Measurements from ENCODE around the gene TMCO2.

TMCO2 gene

DNA sequence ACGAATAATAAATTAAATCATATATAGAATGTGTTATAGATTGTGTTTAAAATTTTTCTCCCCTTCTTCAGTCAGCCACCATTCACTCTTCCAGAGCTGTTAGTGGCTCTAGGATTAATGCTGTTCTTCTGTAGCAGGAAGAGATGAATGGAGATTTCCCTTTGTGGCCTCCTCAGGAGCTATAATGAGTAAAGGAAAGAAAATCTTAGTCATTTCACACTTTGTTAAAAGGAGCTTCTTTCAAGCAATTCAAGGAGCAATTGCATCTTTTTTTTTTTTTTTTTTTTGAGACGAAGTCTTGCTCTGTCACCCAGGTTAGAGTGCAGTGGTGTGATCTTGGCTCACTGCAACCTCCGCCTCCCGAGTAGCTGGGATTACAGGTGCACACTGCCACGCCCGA lies 23.7 kb upstream of the TMCO2 start:
- DNase-seq (ENCODE audit: low read depth) = no peak
- H3K4me3 ChIP-seq (ENCODE audit: low read length) = no peak overlapping the region
- TF ChIP-seq, protein P1, sequence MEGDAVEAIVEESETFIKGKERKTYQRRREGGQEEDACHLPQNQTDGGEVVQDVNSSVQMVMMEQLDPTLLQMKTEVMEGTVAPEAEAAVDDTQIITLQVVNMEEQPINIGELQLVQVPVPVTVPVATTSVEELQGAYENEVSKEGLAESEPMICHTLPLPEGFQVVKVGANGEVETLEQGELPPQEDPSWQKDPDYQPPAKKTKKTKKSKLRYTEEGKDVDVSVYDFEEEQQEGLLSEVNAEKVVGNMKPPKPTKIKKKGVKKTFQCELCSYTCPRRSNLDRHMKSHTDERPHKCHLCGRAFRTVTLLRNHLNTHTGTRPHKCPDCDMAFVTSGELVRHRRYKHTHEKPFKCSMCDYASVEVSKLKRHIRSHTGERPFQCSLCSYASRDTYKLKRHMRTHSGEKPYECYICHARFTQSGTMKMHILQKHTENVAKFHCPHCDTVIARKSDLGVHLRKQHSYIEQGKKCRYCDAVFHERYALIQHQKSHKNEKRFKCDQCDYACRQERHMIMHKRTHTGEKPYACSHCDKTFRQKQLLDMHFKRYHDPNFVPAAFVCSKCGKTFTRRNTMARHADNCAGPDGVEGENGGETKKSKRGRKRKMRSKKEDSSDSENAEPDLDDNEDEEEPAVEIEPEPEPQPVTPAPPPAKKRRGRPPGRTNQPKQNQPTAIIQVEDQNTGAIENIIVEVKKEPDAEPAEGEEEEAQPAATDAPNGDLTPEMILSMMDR (conservative IDR thresholded peaks at IDR 0.05; ENCODE audit: low read length) = no peak

DNA sequence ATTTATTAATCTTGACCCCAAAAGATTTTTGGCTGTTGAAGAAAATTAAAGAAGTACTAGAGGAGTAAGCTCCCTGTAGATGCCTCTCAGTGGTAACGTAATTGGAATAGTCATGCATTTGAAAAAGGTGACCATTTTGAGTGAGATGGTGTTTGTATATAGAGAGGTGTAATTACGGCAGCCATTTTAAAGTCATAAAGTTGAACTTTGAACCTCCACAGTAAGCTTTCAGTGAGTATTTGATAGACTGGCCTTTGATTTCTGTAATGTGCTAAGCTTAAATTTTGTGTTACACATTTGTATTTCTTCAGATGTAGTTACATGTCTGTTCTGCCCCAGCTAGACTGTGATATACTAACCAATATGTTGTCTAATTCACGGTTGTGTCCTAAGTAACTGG lies 21.5 kb upstream of the TMCO2 start:
- TF ChIP-seq, protein P1 (conservative IDR thresholded peaks at IDR 0.05; ENCODE audit: low read length) = no peak
- DNase-seq (ENCODE audit: low read depth) = no peak
- no peak overlapping the region for H3K4me3 ChIP-seq (ENCODE audit: low read length)

GRCh38 chr1:40232444-40232843 lies 15.3 kb upstream of the TMCO2 start:
- H3K4me3 ChIP-seq (ENCODE audit: low read length) = no peak overlapping the region
- TF ChIP-seq, protein P1 (conservative IDR thresholded peaks at IDR 0.05; ENCODE audit: low read length) = no peak
- DNase-seq (ENCODE audit: low read depth) = no peak

GRCh38 chr1:40239626-40240025 lies 8.1 kb upstream of the TMCO2 start:
- TF ChIP-seq, protein P1 (conservative IDR thresholded peaks at IDR 0.05; ENCODE audit: low read length) = no peak
- DNase-seq (ENCODE audit: low read depth) = peak; percentile 32
- H3K4me3 ChIP-seq (ENCODE audit: low read length) = no peak overlapping the region

DNA sequence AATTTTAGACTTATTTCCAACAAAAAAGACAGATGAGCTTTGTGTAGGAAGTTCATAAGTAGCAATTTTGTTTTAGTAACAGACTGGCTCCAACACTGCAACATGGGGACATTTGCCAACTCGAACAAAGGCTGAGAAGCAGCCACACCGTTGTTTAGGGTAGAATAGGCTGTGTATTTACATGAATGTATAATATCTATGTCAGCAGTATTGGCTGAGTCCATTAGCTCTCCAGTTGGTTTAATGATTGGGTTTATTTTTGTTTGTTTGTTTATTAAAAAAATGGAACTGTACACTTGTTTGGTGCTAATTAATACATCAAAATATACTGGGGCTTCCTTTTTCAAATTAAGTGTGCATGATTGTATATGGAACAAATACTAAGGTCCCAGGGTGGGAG lies 7.3 kb upstream of the TMCO2 start:
- TF ChIP-seq, protein P1 (conservative IDR thresholded peaks at IDR 0.05; ENCODE audit: low read length) = no peak
- no peak for DNase-seq (ENCODE audit: low read depth)
- no peak overlapping the region for H3K4me3 ChIP-seq (ENCODE audit: low read length)

- TF ChIP-seq, protein P1 (conservative IDR thresholded peaks at IDR 0.05; ENCODE audit: low read length) = no peak
- no peak overlapping the region for H3K4me3 ChIP-seq (ENCODE audit: low read length)
- DNase-seq (ENCODE audit: low read depth) = peak; percentile 19
Measured at GRCh38 chr1:40241362-40241761, 6.4 kb upstream of the TMCO2 start.

DNA sequence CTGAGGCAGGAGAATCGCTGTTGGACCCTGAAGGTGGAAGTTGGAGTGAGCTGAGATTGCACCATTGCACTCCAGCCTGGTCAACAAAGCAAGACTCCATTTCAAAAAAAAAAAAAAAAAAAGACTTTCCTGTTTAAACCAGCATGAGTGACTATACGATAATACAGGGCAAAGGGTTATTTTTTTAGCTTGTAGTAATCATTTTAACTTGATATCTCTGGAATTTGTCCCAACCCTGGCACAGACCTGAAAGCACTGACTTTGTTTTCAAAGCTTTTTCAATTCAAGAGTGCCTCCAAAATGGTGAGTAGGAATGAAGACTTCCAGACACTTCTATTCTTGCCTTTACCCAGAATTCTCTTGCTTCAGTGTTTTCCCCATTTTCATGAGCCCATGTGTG lies 4.4 kb upstream of the TMCO2 start:
- H3K4me3 ChIP-seq (ENCODE audit: low read length) = no peak overlapping the region

More for the DNA sequence above, 4.4 kb upstream of the TMCO2 start:
- TF ChIP-seq, protein P1 (conservative IDR thresholded peaks at IDR 0.05; ENCODE audit: low read length) = no peak
- DNase-seq (ENCODE audit: low read depth) = no peak

Measured in AG10803 (cell line).